ENCODE results near the gene DAZAP2. TPM values are rescaled to one million over a fixed set of nuclear protein-coding genes. Genes with fewer than 3 reads are reported as not detected.

DAZAP2 gene
- polyA plus RNA-seq, 5 donors, result 197 to 236 (median 206) TPM

Other genes with a start within 250 kb of the DAZAP2 start
- 10 to 100 TPM; 39.9 to 56.7 (median 51.1) TPM for gene SLC11A2, start 212.4 kb upstream of the DAZAP2 start, polyA plus RNA-seq (ENCODE audit: insufficient read depth in 1 of 5, insufficient read length in 5 of 5, low replicate concordance in 1 of 5)
- gene LETMD1, start 190.5 kb upstream of the DAZAP2 start, polyA plus RNA-seq (ENCODE audit: insufficient read depth in 1 of 5, insufficient read length in 5 of 5, low replicate concordance in 1 of 5), result 100 to 1,000 TPM; 103 to 149 (median 131) TPM
- gene CSRNP2, start 155.2 kb upstream of the DAZAP2 start, polyA plus RNA-seq (ENCODE audit: insufficient read depth in 1 of 5, insufficient read length in 5 of 5, low replicate concordance in 1 of 5), result 10 to 100 TPM; 29.2 to 36.2 (median 32.5) TPM
- gene TFCP2, start 65.7 kb upstream of the DAZAP2 start, polyA plus RNA-seq (ENCODE audit: insufficient read depth in 1 of 5, insufficient read length in 5 of 5, low replicate concordance in 1 of 5), result 10 to 100 TPM; 48.3 to 54.9 (median 53.3) TPM
- 10 to 100 TPM in 4 of 5 donors, 1 to 10 TPM in 1; 8.5 to 17.4 (median 12.5) TPM for gene POU6F1, start 20.8 kb upstream of the DAZAP2 start, polyA plus RNA-seq (ENCODE audit: insufficient read depth in 1 of 5, insufficient read length in 5 of 5, low replicate concordance in 1 of 5)
- 10 to 100 TPM; 20.0 to 25.4 (median 20.8) TPM for gene SMAGP, start 31.6 kb downstream of the DAZAP2 start, polyA plus RNA-seq (ENCODE audit: insufficient read depth in 1 of 5, insufficient read length in 5 of 5, low replicate concordance in 1 of 5)
- 1 to 10 TPM; 4.6 to 6.5 (median 6.1) TPM for gene BIN2, start 85.3 kb downstream of the DAZAP2 start, polyA plus RNA-seq (ENCODE audit: insufficient read depth in 1 of 5, insufficient read length in 5 of 5, low replicate concordance in 1 of 5)
- not detected for gene CELA1, start 107.9 kb downstream of the DAZAP2 start, polyA plus RNA-seq (ENCODE audit: insufficient read depth in 1 of 5, insufficient read length in 5 of 5, low replicate concordance in 1 of 5)
- gene GALNT6, start 152.6 kb downstream of the DAZAP2 start, polyA plus RNA-seq (ENCODE audit: insufficient read depth in 1 of 5, insufficient read length in 5 of 5, low replicate concordance in 1 of 5), result 1 to 10 TPM; 1.4 to 3.3 (median 2.0) TPM
- gene SLC4A8, start 186.0 kb downstream of the DAZAP2 start, polyA plus RNA-seq (ENCODE audit: insufficient read depth in 1 of 5, insufficient read length in 5 of 5, low replicate concordance in 1 of 5), result 1 to 10 TPM; 1.1 to 2.9 (median 1.7) TPM

All from right lung (tissue), 5 donors.